HS-5 (cell line): Measurements from ENCODE around the gene TCP10L.
"Not testable (repeated sequence)": the region's sequence is repeated elsewhere in the genome, so short reads cannot be mapped to it uniquely, and the experiment has no call there.

Source experiments
- DNase-seq: peaks from one replicate; pipeline ENCODE4 v3.0.0-alpha.2; 2012; ENCODE audit warnings: low read depth

The TCP10L gene

DNA sequence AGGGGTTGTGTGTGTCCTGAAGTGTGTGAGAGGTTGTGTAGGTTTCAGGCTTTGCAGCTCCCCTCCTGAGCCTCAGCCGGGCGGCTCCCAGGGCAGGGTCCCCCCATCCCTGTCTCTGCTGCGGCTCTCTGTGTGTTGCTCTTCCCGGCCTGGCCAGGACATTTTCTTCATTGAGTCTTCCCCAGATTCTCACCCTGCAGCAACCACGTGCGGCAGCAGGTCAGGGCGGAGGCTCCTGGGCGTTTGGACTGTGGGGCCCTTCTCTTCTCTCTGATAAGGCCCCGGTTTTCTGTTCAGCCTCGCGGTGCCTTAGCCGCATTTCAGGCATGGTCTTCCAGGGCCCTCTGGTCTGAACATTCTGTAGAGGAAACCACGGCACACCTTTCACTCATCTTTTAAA is 1.8 kb upstream of the TCP10L start:
- DNase-seq, result no peak

DNA sequence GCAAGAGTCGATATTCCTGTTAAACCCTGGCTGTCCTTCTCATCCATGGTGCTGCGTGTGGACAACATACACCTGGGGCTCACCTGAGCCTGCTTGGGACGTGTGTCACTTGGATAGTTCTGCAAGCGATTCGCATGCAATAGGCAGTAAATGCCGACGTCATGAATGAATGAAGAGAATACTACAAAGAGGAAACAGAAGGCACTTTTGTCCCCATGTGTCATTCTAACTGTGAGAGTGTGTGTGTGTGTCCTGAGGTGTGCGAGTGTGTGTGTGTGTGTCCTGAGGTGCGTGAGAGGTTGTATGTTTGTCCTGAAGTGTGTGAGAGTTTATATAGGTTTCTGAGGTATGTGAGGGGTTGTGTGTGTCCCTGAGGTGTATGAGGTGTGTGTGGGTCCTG is 647 bp upstream of the TCP10L start:
- no peak for DNase-seq

DNA sequence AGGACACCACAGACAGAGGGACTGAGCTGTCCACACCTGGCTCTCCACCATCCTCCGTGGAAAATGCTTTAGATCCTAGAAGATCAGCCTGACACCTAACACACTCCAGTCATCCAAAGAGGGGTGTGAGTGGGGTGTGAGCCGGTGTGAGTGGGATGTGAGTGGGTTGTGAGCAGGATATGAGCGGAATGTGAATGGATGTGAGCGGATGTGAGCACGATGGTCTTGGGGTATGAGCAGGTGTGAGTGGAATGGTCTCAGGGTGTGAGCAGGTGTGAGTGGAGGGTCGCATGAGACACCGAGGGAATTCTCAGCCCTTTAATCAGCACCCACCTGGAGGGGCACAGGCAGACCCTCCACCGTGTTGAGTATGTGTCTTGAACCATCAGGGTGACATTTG is 851 bp downstream of the TCP10L start:
- DNase-seq, result no peak

DNA sequence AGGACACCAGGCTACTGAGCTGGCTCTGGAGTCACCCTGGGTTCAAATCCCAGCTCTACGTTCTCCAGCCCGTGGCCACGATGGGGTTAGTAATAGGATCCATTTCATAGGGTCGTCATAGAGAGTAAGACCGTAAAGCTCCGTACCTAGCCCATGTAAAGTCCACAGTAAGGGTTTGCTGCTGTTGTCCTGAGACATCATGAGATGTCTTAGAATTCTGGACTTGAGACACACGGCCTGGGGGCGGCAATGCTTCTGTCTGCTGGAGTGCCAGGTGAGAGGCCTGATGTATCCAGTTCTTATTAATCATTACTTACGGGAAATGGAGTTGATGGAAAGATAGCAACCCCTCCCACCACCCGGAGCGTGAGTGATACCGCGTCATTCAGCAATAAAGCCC is 3.6 kb downstream of the TCP10L start:
- no peak for DNase-seq

DNA sequence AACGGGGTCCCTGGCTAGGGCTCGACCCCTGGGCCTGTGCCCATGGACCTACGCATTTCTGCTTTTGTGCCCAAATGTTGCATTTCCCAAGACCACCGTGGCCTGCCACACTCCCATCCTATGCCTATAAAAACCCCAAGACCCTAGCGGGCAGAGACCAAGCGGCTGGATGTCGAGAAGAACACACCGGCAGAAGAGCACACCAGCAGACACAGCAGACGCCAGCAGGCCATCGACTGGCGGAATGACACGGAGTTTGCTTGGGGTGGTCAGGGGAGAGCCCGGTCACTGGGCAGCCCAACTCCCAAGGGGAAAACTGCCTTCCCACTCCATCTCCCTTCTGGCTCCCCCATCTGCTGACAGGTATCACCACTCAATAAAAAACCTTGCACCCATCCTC is 4.4 kb downstream of the TCP10L start:
- no peak for DNase-seq

DNA sequence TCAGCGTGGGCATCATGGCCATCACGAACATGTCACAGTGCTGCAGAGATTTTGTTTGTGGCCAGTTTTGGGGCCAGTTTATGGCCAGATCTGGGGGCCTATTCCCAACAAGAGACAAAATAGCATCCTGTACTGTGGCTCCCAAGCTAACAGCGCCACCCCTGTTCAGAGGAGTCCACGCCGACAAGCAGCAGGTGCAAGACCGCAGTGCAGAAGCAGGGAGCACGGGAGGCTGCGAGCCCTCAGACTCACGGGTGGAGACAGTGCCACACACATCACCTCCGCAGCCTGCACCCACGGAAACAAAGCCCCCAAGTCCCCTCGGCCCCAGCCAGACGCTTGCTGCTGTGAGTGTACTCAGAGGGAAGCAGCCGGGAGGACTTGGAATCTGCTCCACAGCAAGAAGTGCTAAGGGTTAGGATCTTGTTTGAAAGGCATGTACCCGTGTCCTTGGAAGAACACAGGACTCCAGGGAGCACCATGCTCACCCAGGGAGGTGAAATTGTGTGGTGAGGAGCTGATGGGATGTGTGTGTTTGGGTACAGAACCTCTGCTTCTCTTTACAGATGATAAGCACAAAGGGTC is 7.1 kb downstream of the TCP10L start:
- DNase-seq, result no peak

DNA sequence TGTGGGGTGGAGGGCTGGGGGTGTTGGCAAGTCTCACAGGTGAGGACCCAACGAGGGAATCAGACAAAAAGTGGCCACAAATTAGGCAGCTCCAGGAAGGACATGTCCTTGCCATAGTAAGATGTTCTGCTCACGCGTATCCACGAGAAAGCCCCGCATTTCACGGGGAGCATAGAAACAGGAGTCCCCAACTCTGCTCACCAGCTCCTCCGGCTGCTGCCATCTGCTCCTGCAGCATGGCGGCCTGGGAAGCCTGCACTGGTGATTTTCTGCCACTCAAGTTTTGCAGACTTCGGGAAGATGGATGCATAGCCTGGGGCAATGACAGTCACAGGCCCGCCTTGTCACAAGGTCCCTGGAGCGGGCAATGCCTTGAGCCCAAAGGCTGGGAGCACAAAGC is 9.3 kb downstream of the TCP10L start:
- DNase-seq, result no peak

DNA sequence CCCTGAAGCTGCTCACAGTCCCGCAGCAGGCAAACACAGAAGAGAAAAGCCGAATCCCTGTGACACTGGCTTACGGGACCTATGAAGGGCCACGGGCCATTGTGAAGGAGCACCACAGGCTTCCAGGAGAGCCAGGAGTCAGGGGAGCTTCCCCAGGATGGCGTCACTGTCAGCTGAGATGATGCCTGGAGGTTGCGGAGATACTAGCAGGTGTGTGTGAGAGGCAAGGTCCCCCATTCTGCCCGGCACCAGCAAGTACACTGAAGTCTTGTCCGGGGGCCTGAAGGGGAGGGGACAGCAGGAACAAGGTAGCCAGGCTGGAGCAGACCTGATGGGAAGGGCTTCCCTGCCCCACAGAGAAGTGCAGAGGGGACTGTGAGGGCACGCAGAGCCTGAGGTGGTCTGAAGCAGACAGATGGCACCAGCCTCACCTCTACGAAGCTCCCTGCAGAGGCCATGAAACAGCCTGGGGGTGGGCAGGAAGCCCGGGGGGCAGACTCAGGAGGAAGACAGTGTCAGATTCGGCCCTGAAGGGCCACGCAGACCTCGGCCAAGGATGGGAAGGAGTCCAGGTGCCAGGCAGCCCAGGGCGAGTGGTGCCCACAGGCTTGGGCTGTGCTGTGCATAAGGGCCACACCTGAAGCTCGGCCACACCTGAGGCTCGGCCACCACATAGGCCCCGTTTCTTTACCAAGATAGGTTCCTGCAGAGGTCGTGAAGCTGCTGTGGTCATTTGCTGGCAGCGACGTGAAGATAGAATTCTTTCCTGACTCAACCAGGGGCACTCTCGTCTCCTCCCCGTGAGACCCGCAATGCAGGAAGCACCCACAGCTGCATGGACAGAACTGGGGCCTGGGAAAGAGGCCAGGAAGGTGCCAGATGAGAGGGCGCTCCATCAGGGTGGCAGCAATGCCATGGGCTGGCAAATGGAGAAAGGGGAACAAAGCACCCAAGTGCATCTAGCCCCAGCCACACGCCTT is 10.1 kb downstream of the TCP10L start:
- DNase-seq, result no peak

DNA sequence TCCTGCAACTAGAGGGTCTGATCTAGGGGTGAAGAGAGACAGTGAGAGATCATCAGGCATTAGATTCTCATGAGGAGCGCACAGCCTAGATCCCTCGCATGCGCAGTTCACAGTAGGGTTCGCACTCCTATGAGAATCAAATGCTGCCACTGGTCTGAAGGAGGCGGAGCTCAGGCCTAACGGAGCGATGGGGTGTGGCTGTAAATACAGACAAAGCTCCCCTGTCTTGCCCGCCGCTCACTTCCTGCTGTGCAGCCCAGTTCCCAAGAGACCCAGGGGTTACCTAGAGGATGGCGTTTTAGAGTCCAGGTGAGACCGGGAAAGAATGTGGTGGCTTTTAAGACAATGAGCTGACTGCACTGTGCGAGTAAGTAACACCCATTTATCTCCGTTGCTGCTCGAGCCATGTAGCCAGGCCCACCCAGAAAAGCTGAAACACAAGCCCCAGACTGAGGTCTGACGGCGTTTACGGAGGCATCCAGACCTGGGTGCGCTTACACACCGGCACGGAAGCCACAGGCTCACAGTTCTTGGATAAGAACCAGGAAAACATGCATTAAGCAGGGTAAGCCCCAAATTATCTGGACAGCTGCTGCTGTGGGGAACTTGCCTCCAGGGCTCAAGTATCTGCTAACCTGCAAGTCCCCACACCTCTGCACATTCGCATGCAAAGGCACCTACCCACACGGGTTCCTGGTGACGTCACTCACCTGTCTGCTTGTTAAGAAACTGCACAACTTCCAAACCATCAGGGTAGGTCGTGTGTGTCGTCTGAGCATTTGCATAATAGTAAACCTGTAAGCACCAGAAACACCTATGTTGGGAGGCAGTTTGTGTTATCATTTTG is 12.5 kb downstream of the TCP10L start:
- no peak for DNase-seq

DNA sequence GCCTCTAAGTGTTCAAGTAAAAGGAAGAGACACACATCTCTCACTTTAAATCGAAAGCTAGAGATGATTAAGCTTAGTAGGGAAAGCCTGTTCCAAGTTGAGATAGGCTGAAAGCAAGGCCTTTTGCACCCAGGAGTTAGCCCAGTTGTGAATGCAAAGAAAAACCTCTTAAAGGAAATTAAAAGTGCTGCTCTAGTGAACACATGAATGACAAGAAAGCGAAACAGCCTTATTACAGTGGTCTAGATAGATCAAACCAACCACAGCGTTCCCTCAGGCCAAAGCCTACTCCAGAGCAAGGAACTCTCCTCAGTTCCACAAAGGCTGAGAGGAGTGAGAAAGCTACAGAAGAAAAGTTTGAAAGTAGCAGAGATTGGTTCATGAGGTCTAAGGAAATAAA is 14.9 kb downstream of the TCP10L start:
- no peak for DNase-seq

DNA sequence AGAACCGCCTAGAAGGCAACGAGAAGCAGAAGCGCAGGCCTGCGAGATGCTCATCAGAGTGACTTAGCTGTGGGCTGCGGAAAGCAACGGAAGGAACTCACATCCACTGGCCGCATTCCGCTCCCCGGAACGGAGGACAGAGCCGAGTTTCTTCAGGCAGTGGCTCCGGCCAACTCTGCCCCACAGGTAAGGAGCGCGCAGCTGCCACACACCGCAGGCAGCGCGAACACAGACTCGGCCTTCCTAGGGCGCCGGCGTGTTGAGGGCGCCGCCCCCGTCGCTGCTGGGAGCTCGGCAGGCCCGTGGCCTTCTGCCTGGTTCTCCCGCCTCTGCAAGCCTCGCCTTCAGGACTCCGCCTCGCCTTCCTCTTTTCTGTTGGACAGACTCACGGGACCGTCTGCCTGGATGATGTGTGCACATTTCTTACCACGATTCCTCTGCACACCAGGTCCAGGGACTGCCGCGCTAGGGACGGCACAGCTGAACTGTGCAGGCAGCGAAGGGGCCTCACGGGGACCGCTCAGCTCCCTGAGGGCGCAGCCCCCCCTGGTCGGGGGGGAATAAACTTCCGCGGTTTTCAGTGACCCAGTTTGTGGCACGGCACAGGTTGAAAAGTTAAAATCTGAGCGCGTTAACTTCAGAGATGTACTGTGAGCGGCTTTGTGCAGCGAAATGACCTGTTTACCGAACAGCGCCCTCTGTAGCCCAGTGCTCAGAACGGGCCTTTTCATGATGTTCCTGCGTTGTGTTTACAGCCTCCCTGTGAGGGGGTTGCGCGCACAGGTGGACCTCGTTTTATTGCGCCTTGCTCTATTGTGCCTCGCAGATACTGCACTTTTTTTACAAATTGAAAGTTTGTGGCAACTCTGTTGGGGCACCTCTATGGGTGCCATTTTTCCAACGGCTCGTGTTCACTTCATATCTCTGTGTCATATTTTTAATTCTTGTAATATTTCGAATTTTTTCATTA is 15.8 kb downstream of the TCP10L start:
- no peak for DNase-seq

DNA sequence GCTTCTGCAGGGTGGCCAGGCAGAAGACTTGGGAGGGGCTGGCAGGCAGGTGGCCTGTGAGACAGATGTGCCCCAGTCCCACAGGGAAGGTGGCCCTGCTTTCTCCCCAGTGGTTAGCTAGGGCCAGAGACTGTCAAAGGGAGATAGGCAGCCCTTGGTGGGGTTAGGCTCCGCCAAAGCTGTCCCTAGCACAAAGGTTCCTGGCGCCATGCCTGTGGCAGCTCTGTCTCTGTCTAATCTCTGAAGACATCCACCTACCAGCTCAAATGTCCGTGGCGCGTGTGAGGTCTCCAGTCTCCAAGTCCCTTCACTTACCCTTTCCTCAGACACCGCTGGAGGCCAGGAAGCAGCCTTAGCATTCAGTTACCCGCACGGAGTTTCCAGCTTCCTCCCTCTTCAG is 17.7 kb downstream of the TCP10L start:
- no peak for DNase-seq

DNA sequence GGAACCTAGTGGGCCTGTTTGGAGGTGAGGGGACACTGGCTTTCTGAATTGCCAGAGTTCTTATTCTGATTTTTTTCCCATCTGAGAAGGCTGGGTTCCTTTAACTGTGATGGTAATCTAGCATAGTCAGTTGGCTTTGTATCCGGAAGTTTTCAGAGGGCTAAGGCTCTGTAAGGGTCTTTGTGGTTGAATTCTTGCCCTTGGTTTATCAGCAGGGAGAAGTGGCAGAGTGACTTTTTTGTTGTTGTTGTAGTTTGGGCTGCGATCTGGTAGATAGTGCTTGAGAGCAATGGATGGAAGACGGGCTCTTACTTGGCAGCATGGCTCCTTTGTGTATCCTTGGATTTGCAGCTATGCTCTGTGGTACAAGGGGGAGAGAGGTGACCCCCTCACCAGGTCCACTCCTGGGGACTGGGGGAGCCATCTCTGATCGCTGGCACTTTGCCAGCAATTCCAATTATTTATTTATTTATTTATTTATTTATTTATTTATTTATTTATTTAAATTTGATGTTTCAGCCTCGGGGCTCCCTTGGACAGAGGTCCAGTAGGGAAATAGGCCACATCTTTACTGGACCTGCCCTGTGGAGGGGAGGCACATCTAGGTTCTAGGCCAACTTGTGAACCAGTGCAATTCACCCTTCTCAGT is 18.5 kb downstream of the TCP10L start:
- DNase-seq, result no peak

DNA sequence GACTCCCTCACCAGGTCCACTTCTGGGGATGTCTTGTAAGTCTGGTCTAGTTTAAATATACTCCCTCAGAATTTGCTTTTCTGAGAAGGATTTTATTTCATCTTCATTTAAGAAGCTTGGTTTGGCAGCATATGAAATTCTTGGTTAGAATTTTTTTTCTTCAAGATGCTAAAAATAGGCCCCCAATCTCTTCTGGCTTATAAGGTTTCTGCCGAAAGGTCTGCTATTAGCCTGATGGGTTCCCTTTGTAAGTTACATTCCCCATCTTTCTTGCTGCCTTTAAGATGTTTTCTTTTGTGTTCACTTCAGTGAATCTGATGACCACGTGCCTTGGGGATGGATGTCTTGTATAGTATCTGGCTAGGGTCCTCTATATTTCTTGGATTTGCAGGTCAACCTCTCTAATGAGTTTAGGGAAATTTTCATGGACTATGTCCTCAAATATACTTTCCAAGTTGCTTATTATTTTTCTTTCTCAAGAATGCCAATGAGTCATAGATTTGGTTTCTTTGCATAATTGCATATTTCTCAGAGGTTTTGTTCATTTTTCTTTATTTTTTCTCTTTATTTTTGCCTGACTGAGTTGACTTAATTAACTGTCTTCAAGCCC is 19.4 kb downstream of the TCP10L start:
- DNase-seq, result no peak

DNA sequence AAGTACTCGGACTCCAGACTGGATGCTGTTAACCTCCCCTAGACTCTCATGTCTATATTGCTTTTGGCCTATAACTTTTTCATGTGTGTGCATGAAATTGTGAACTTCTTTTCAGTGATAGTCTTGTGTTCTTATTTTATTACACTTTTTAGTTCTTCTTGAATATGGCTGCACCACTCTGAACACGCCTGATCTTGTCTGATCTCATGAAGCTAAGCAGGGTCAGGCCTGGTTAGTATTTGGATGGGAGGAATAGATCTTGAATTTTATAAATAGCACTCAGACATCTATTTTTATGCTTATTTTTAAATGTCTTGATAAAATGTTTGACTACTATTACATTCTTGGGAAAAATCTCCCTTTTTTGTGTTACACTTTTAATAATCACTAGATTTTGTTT is 22.4 kb downstream of the TCP10L start:
- no peak for DNase-seq

DNA sequence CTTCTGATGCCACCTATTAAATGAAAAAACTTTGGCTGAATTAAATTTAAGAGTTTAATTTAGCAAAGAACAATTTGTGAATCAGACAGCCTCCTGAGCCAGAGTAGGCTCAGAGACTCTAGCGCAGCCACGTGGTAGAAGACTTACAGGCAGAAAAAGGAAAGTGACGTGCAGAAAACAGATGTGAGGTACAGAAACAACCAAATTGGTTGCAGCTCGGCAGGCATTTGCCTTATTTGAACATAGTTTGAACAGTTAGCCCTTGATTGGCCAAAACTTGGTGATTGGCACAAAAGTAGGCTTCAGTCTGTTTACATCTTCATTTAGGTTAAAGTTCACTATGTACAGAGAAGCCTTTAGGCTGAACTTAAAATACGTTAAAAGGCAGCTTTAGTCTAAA is 22.9 kb downstream of the TCP10L start:
- DNase-seq, result no peak

DNA sequence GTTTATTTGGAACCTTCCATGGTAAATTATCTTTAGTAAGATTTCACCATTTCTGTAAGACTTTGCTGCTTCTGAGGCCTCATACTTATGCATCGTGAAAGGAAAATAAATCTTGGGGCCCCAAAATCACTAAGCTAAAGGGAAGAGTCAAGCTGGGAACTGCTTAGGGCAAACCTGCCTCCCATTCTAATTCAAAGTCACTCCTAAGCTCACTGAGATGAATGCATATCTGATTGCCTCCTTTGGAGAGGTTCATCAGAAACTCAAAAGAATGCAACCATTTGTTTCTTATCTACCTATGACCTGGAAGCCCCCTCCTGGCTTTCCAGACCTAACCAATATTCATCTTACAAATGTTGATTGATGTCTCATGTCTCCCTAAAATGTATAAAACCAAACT is 23.8 kb downstream of the TCP10L start:
- DNase-seq, result not testable (repeated sequence)

DNA sequence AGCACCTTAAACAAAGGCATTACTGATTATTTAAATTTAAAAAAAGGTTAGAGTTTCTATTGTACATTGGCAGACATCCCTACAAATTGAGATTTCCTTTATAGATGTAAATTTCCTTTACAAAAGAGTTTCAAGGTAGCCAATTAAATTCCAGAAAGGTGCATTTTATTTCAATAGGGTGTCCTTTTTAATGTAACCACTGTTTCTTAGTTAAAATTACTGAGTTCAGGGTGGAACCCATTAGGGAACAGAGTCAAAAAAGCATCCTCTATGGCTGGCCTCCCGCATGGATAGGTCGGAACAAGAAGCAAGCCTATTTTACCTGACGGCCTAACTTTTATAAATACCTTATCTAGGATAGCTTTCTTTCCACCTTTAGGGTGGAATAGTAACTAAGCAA is 24.4 kb downstream of the TCP10L start:
- DNase-seq, result no peak

DNA sequence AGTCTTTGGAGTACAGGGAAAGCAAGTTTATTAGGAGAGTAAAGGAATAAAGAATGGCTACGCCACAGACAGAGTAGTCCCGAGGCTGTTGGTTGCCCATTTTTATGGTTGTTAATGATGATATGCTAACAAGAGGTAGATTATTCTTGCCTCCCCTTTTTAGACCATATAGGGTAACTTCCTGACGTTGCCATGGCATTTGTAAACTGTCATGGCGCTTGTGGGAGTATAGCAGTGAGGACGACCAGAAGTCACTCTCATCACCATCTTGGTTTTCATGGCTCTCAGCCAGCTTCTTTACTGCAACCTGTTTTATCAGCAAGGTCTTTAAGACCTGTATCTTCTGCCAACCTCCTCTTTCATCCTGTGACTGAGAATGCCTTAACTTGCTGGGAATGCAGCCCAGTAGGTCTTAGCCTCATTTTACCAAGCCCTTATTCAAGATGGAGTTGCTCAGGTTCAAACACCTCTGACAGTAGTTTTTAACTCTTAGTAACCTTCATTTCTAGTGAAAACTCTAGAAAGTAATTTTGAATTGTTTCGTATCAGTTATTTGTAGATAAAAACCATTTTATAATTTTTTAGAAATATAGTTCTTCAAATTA is 26.2 kb downstream of the TCP10L start:
- no peak for DNase-seq

DNA sequence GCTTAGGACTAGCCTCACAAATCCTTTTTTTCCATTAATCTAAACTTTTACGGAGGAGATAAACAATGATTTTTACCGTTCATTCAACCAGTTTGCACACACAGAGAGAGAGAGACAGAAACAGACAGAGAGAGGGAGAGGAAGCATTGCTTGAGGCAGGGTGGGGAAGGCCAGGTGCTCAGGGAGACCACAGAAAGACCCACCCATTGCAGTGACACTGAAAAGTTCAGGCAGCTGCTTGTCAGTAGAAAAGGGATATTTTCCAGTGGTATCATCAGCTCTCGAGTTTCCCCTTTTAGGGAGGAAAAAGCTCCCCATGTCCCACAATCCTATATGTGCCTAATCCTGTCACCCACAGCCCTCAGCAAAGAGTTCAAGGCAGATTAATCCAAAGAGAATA is 27.2 kb downstream of the TCP10L start:
- DNase-seq, result no peak
